Fibroblast of the aortic adventitia (primary cell): ENCODE data around the gene GPR17. TPM values are rescaled to one million over a fixed set of nuclear protein-coding genes. Genes with fewer than 3 reads are reported as not detected.
A peak's percentile ranks its signal among the peaks of the same experiment; 100 is the strongest.

Experiments
- DNase-seq: peaks from one replicate; pipeline ENCODE4 v3.0.0-alpha.2; 2010; ENCODE audit warnings: low read depth
- H3K4me3 ChIP-seq: 2 replicates; pipeline ENCODE4 v1.5.1; 2011; ENCODE audit warnings: low read depth, mild to moderate bottlenecking, control low read depth, low read length, moderate library complexity
- total RNA-seq: library from RNA; depleted of rRNA; stranded (reverse); fragments of >200 nt; gene quantifications from 2 replicates; pipeline ENCODE4 v1.2.3, GENCODE V29; 2012; ENCODE audit warnings: low replicate concordance
- TF ChIP-seq, protein P1 (sequence below): IDR thresholded peaks from 2 replicates; pipeline ENCODE4 v1.5.1; 2011; ENCODE audit warnings: mild to moderate bottlenecking, low read length, control low read depth, inconsistent platforms; ENCODE audit not compliant: insufficient read depth

GPR17 gene
- total RNA-seq, 1 donor: not detected

DNA sequence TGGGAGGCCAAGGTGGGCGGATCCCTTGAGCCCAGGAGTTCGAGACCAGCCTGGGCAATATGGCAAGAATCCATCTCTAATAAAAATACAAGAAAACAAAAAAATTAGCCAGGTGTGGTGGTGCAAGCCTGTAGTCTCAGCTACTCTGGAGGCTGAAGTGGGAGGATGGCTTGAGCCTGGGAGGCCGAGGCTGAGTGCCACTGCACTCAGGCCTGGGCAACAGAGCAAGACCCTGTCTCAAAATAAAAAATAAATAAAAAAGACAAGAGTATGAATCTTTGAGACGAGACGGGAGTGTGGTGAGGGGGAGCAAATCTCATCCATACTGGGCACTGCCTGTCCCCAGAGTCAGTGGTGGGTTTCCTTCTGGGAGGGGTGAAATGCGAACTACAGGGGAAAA, 12.2 kb downstream of the GPR17 start:
- TF ChIP-seq, protein P1, sequence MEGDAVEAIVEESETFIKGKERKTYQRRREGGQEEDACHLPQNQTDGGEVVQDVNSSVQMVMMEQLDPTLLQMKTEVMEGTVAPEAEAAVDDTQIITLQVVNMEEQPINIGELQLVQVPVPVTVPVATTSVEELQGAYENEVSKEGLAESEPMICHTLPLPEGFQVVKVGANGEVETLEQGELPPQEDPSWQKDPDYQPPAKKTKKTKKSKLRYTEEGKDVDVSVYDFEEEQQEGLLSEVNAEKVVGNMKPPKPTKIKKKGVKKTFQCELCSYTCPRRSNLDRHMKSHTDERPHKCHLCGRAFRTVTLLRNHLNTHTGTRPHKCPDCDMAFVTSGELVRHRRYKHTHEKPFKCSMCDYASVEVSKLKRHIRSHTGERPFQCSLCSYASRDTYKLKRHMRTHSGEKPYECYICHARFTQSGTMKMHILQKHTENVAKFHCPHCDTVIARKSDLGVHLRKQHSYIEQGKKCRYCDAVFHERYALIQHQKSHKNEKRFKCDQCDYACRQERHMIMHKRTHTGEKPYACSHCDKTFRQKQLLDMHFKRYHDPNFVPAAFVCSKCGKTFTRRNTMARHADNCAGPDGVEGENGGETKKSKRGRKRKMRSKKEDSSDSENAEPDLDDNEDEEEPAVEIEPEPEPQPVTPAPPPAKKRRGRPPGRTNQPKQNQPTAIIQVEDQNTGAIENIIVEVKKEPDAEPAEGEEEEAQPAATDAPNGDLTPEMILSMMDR: no peak
- DNase-seq: no peak
- no peak overlapping the region for H3K4me3 ChIP-seq

DNA sequence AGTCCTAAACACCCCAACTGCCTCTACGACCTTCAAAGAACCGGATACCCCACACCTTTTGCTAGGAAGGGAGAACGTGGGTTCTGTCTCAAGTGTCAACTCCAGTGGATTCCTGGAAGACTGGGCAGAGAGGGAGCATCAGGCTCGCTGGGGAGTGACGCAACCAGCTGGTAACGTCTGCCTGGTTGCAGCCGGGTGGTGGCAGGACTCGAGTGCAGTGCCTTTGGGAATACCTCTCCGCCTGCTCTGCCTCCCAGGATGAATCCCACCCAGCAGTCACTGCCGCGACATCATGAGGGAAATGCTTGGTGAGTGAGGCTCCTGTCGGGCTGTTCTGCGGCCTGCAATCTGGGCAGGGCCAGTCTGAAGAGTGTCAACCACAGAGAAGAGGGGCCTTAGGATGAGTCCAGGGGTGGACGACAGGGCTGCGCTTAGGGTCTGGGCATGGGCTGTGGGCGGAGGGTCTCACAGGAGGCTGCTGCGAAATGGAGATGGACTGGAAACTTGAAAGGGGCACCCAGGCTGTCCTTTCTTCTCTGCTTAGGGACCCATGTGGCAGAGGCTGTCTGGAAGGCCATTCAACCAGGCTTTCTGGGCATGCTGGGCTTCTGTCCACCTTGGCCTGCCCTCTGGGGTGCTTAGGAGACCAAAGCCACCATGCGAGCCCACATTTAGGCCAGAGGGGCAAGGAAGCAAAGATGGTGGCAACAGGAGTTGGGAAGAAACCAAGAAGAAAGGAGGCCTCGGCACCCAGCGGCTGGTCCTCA, 12.9 kb downstream of the GPR17 start:
- DNase-seq: no peak
- TF ChIP-seq, protein P1: no peak
- H3K4me3 ChIP-seq: no peak overlapping the region

DNA sequence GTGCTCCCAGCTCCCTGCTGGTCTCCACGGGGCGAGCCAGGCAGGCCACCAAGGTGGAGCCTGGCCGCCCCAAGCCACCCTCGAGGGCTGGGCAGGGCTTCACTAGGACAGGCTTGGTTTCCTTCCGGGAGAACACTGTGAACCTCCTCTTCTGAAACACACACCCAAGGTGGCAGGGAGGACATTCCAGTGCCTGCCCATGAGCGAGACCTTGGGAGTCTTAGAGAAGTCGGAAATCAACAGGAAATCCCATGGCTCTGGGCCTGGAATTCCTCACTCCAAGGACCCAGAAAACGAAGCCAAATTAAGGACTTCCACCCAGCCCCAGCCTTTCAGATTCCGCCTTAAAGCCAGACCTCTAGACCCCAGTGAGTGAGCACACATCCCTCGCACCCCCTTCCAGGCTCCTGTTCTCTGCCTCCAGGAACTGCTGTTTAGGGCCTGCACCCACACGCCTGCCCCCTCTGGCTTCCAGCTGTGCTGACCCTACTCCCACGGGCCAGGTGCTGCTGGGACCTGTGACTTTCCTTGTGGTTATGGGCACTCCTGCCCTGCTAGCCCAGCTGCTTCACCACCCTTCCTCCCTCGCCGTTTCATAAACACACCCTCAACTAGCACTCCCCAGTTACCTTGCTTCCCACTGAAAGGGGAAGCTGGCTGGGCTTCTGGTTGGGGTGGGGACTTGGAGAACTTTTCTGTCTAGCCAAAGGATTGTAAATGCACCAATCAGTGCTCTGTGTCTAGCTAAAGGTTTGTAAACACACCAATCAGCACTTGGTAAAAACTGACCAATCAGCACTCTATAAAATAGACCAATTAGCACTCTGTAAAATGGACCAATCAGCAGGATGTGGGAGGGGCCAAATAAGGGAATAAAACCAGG, 13.7 kb downstream of the GPR17 start:
- no peak overlapping the region for H3K4me3 ChIP-seq
- no peak for DNase-seq
- TF ChIP-seq, protein P1: no peak

DNA sequence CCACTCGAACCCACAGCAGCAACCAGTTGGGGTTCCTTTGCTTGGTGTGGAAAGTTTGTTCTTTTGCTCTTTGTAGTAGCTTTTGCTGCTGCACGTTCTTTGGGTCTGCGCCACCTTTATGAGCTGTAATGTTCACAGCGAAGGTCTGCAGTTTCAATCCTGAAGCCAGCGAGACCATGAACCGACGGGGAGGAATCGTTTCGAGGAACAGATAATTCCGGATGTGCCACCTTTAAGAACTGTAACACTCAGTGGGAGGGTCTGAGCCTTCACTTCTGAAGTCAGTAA, 14.3 kb downstream of the GPR17 start:
- no peak overlapping the region for H3K4me3 ChIP-seq
- TF ChIP-seq, protein P1: no peak
- DNase-seq: no peak

DNA sequence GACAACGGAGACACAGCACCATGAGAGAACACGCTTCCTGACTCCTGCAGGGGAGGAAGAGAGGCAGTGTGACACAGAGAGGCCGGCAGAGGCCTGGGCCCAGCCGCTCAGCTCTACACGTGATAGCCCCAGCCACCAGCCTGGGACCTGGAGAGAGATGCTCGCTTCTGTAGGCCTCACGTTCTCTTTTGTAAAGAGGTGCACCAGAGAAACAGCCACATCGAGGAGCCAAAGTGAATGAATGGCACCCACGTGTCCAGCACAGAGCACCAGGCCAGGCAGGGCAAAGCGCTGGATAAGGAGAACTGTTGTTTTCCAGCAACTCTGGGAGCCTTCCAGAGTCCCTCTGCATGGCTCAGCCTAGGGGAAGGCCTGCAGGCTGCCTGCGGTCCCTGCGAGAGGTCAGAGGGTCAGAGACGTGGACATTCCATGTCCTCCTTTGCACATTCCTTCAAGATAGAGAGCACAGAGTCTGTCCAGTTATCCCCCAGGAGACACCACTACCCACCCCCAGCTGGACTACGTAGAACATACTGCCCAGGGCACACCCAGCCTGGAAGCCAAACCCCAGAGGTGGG, 15.2 kb downstream of the GPR17 start:
- H3K4me3 ChIP-seq: no peak overlapping the region
- DNase-seq: peak; percentile 76
- TF ChIP-seq, protein P1: no peak

DNA sequence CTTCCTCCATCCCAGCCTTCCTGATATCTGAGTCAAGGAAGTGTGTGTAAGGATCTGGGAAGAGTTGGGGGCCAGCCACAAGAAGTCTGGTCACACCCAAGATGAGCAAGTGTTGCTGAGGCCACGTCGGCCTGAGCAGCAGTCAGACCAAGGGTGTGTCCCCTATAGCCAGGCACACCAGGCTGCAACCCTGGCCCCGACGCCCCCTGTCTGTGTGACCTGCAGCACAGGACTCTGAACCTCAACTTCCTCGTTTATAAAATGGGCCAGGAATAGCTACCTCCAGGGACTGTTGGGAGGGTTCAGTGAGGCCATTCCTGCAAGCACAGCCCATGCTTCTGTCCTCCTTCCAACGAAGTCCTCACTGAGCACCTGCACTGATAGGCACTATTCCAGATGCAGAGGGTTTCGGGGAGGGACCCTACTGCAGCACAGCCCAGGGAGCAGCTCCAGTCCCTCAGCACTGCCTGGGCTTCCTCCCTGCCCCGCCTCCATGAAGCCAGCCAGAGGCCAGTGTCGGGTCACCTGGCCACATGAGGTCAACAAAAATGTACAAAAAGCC, 16.1 kb downstream of the GPR17 start:
- TF ChIP-seq, protein P1: peak; percentile 19
- no peak overlapping the region for H3K4me3 ChIP-seq
- peak; percentile 69 for DNase-seq
